Osteoblast (primary cell): ENCODE data around the gene MDH1B. TPM values are rescaled to one million over a fixed set of nuclear protein-coding genes. Genes with fewer than 3 reads are reported as not detected.

Source experiments
- DNase-seq: peaks from one replicate; pipeline ENCODE4 v3.0.0; 2011; ENCODE audit warnings: low spot score, mixed read lengths; ENCODE audit not compliant: insufficient read length; ENCODE audit errors: missing footprints
- H2AFZ ChIP-seq: 2 replicates; pipeline ENCODE4 v1.6.0; 2011; ENCODE audit warnings: mild to moderate bottlenecking, low read length
- H3K27ac ChIP-seq: 2 replicates; pipeline ENCODE4 v1.5.1; 2011; ENCODE audit warnings: mild to moderate bottlenecking, low read depth, low read length, moderate library complexity
- H3K27me3 ChIP-seq: 2 replicates; pipeline ENCODE4 v1.6.0; 2012; ENCODE audit warnings: mild to moderate bottlenecking, control low read depth, inconsistent platforms, low read length, moderate library complexity; ENCODE audit not compliant: insufficient read depth
- H3K36me3 ChIP-seq: 2 replicates; pipeline ENCODE4 v1.5.1; 2011; ENCODE audit warnings: mild to moderate bottlenecking, low read length, control low read depth, moderate library complexity; ENCODE audit not compliant: insufficient read depth
- H3K4me1 ChIP-seq: 2 replicates; pipeline ENCODE4 v1.5.1; 2011; ENCODE audit warnings: mild to moderate bottlenecking, low read length, control low read depth, moderate library complexity; ENCODE audit not compliant: insufficient read depth
- H3K4me2 ChIP-seq: 2 replicates; pipeline ENCODE4 v1.6.0; 2011; ENCODE audit warnings: mild to moderate bottlenecking, low read length; ENCODE audit not compliant: insufficient read depth
- H3K4me3 ChIP-seq: fragments of 200-600 bp; sonication (generic); 3 replicates; pipeline ENCODE4 v1.5.1; 2012; ENCODE audit warnings: mild to moderate bottlenecking, low read length, inconsistent platforms; ENCODE audit not compliant: insufficient read depth
- H3K79me2 ChIP-seq: 2 replicates; pipeline ENCODE4 v1.6.0; 2012; ENCODE audit warnings: mild to moderate bottlenecking, low read length, control low read depth, inconsistent platforms; ENCODE audit not compliant: insufficient read depth
- H3K9me3 ChIP-seq: 2 replicates; pipeline ENCODE4 v1.5.1; 2011; ENCODE audit warnings: low read depth, low read length, control low read depth
- H4K20me1 ChIP-seq: 2 replicates; pipeline ENCODE4 v1.6.0; 2012; ENCODE audit warnings: mild to moderate bottlenecking, low read length, control low read depth; ENCODE audit not compliant: insufficient read depth
- CTCF ChIP-seq: IDR thresholded peaks from 2 replicates; pipeline ENCODE4 v1.5.1; 2011; ENCODE audit warnings: mild to moderate bottlenecking, low read depth, low read length, moderate library complexity; ENCODE audit errors: extremely low read depth
- total RNA-seq: library from RNA; depleted of rRNA; stranded (reverse); fragments of >200 nt; gene quantifications from 2 replicates; pipeline ENCODE4 v1.2.3, GENCODE V29; 2012

MDH1B gene
- total RNA-seq, 1 donor = 2.2 TPM

- H3K36me3 ChIP-seq = no peaks in the 10 kb centered on the region
- H2AFZ ChIP-seq = no peak overlapping the region
- no peaks in the 10 kb centered on the region for H3K9me3 ChIP-seq
- H3K4me1 ChIP-seq = no peaks in the 10 kb centered on the region
- H4K20me1 ChIP-seq = no peaks in the 10 kb centered on the region
- H3K79me2 ChIP-seq = no peaks in the 10 kb centered on the region
- H3K4me3 ChIP-seq = no peak overlapping the region
- no peak for DNase-seq
- no peaks in the 10 kb centered on the region for H3K27me3 ChIP-seq
- no peak for TF ChIP-seq CTCF
- no peak overlapping the region for H3K4me2 ChIP-seq
- H3K27ac ChIP-seq = no peak overlapping the region
Observed at GRCh38 chr2:206739271-206739670, 25.9 kb downstream of the MDH1B start.

GRCh38 chr2:206736935-206737334, 28.2 kb downstream of the MDH1B start:
- no peak for TF ChIP-seq CTCF
- Histone ChIP-seq H3K36me3 (no peaks in the 10 kb centered on the region), H3K9me3 (no peaks in the 10 kb centered on the region), H3K4me2 (no peak overlapping the region), H3K79me2 (no peaks in the 10 kb centered on the region), H3K27me3 (no peaks in the 10 kb centered on the region), H3K4me3 (no peak overlapping the region), H4K20me1 (no peaks in the 10 kb centered on the region), H3K27ac (no peak overlapping the region), H3K4me1 (no peaks in the 10 kb centered on the region), H2AFZ (no peak overlapping the region)
- DNase-seq = no peak

GRCh38 chr2:206733341-206733740, 31.8 kb downstream of the MDH1B start:
- Histone ChIP-seq H3K79me2 (no peaks in the 10 kb centered on the region), H3K4me2 (no peak overlapping the region)
- no peak for TF ChIP-seq CTCF

DNA sequence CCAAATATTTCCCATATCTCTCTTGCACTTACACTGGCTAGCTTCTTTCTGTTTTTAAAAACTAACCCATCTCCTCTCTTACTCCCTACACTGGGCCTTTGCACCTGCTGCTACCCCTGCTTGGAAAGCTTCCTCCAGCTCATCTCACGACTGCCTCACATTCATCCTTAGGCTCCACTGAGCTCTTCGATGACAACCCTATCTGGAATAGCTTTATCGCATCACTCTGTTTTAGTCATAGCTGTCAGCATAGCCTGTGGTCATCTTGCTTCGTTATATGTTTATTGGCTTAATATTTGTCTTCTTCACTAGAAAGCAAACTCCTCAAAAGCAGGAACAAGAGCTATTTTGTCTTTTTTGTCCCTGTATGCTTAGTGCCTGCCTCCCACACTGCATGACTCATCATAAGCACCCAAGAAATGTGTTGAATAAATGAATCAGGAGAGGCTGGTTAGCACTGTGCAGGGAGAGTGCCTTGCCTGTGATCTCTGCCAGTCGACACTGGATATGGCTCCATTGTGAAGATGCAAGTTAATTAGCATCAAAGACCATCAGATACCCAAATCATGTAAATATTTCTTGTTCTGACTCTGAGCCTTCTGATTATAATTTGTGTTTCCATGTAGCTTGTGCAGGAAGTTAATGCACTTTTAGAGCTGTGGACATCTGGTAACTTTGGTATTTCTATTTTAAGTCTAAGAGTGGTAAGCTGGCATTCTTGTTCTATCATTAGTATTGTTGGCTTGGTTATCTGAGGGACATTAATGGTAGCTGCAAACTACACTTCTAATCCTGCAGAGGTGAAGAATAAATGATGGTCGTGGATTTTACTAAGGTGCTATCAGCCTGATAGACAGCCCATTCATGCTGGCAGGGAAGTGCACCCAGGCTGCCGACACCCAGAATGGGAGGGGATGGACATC, 36.6 kb downstream of the MDH1B start:
- Histone ChIP-seq H3K4me1 (no peaks in the 10 kb centered on the region), H3K27me3 (peaks cover 3% of the 10 kb centered on the region), H3K4me2 (no peak overlapping the region), H2AFZ (no peak overlapping the region), H3K9me3 (no peaks in the 10 kb centered on the region), H3K79me2 (no peaks in the 10 kb centered on the region), H3K27ac (no peak overlapping the region), H4K20me1 (no peaks in the 10 kb centered on the region), H3K4me3 (no peak overlapping the region), H3K36me3 (no peaks in the 10 kb centered on the region)
- no peak for DNase-seq
- TF ChIP-seq CTCF = no peak

More at GRCh38 chr2:206733341-206733740, 31.8 kb downstream of the MDH1B start:
- Histone ChIP-seq H3K27me3 (no peaks in the 10 kb centered on the region), H2AFZ (no peak overlapping the region), H3K36me3 (no peaks in the 10 kb centered on the region), H3K27ac (no peak overlapping the region), H3K4me3 (no peak overlapping the region), H3K9me3 (no peaks in the 10 kb centered on the region), H3K4me1 (no peaks in the 10 kb centered on the region), H4K20me1 (no peaks in the 10 kb centered on the region)
- no peak for DNase-seq
